Natural killer cell (primary cell): ENCODE measurements around the gene ACSBG1. TPM values are rescaled to one million over a fixed set of nuclear protein-coding genes. Genes with fewer than 3 reads are reported as not detected.

Source experiments
- ATAC-seq, 3 donors: fragments of 150-1000 bp in 2 of 3; fragments of 200-7000 bp in 1 of 3; cut with Tn5 transposase; 1 replicate in 1 of 3; 2 replicates in 2 of 3; pipeline ENCODE4 v1.10.0; 2021; ENCODE audit warnings: mild to moderate bottlenecking in 2 of 3, moderate library complexity in 2 of 3
- DNase-seq, 2 donors: peaks; one replicate each; pipeline versions ENCODE4 v3.0.0 to v3.0.0-alpha.2; 2013 to 2021; ENCODE audit warnings: mixed read lengths in 1 of 2
- H3K27ac ChIP-seq: one replicate; pipeline ENCODE4 v1.5.1; 2013; ENCODE audit warnings: mild to moderate bottlenecking, low read length
- H3K27me3 ChIP-seq: one replicate; pipeline ENCODE4 v1.6.1; 2013; ENCODE audit warnings: low read length; ENCODE audit not compliant: control insufficient read depth, insufficient read depth
- H3K36me3 ChIP-seq: one replicate; pipeline ENCODE4 v1.6.1; 2013; ENCODE audit warnings: low read length; ENCODE audit not compliant: control insufficient read depth, insufficient read depth
- H3K4me1 ChIP-seq: one replicate; pipeline ENCODE4 v1.6.1; 2013; ENCODE audit warnings: low read length; ENCODE audit not compliant: control insufficient read depth, insufficient read depth
- H3K4me3 ChIP-seq: one replicate; pipeline ENCODE4 v1.5.1; 2013; ENCODE audit warnings: low read length
- H3K9me3 ChIP-seq: one replicate; pipeline ENCODE4 v1.6.1; 2013; ENCODE audit warnings: low read length; ENCODE audit not compliant: control insufficient read depth, insufficient read depth
- H3K27ac Mint-ChIP-seq, 2 donors: one replicate each; pipeline ENCODE4 v1.8.0; 2022; ENCODE audit warnings: mild to moderate bottlenecking in 2 of 2, mixed read lengths in 2 of 2, moderate library complexity in 1 of 2
- H3K27me3 Mint-ChIP-seq, 2 donors: one replicate each; pipeline ENCODE4 v1.8.0; 2022; ENCODE audit warnings: low read depth in 2 of 2, mixed read lengths in 2 of 2
- H3K36me3 Mint-ChIP-seq: one replicate; pipeline ENCODE4 v1.8.0; 2022; ENCODE audit warnings: mixed read lengths
- H3K4me1 Mint-ChIP-seq, 2 donors: one replicate each; pipeline ENCODE4 v1.8.0; 2022; ENCODE audit warnings: mixed read lengths in 2 of 2
- H3K4me3 Mint-ChIP-seq: one replicate; pipeline ENCODE4 v1.8.0; 2022; ENCODE audit warnings: mild to moderate bottlenecking, moderate library complexity, mixed read lengths
- H3K9me3 Mint-ChIP-seq, 2 donors: one replicate each; pipeline ENCODE4 v1.8.0; 2022; ENCODE audit warnings: mixed read lengths in 2 of 2
- WGBS: methylation state at CpG from one replicate; pipeline ENCODE4 v1.1.7; 2013; ENCODE audit warnings: missing lambda C conversion rate; ENCODE audit not compliant: insufficient coverage; 5-methylcytosine and 5-hydroxymethylcytosine counted together
- intact Hi-C: fragments of 100-400 bp; cut with micrococcal nuclease; formaldehyde crosslinking; loops from one replicate; pipeline ENCODE4 v1.14.2; 2022
- total RNA-seq, 4 donors: library from RNA; stranded (reverse); fragments of 120-200 nt in 1 of 4; gene quantifications; one replicate each; pipeline versions ENCODE4 v1.2.3 to v1.2.4, GENCODE V29; 2013 to 2022
- TF ChIP-seq, protein P1 (sequence below): fragments of 200-600 bp; IDR thresholded peaks from one replicate; pipeline ENCODE4 v1.8.0; 2022; ENCODE audit warnings: antibody characterized with exemption

Gene ACSBG1
- total RNA-seq, 3 donors from 2014 or later (not counting 1 experiment from before 2014, with no cell fraction given): 0.07 TPM; not detected in 2

DNA sequence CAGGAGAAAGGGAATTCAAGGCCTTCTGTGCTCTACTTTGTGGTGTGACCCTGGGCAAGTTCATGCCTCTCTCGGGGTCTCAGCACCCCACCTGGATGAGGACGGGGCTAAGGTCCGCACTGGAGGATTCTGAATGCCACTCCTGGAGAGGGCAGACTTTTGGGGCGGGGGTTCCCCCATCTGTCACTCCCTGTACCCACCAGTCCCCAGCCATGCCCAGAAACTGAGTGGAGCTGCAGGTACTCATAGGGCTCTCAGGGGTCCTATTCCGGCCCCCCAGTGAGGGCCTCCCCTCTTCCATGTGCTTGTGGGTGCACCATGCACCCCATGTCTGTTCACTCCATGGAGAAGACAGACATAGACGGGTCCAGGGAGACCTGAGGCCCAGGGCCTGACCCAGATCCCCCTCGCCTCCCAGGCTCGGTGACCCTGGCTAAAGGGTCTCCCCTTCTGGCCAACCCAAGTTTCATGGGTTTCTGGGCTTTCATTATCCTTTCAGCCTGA is 26.0 kb downstream of the ACSBG1 start:
- no peaks in the 10 kb centered on the region for H3K4me1 Mint-ChIP-seq
- no peak for ATAC-seq

DNA sequence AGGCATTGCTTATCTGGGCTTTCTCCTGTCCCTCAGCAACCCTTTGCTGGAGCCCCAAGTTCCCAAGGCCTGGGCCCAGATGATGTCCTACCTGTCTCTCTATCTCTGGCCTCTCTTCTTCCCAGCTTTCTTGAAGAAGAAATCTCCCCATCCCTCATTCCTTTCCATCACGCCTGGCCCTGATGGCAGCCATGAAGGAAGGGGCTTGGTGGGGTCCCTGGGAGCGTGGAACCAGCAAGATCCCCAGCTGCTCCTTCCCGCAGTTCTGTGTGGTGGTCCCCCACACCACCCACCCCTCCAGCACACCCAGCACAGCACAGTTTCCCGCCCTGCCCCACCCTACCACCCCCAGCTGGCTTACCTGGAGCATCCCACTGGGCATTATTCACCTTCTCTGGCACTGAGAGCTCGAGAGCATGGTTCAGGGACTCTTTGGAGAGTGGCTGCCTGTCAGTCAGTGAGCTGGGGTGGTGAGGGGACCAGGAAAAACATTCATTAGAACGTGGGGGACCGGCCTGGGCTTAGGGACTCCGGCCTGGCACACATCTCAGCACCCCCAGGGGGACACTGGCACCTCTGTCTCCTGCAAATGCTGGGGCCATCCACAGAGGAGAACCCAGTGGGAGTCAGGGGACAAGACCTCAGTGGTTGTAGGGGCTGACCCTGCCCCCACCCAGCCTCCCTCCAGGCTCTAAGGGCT is 26.6 kb downstream of the ACSBG1 start:
- WGBS: 85% methylated on average over 8 of the region's 8 CpGs

More for the DNA sequence above, 26.0 kb downstream of the ACSBG1 start:
- Mint-ChIP-seq H3K36me3 (no peaks in the 10 kb centered on the region), H3K27ac (no peak overlapping the region), H3K27me3 (peaks cover 0 to 12% of the 10 kb centered on the region in 2 donors), H3K4me3 (no peak overlapping the region), H3K9me3 (no peaks in the 10 kb centered on the region)
- Histone ChIP-seq H3K36me3 (no peaks in the 10 kb centered on the region), H3K4me3 (no peak overlapping the region), H3K27ac (no peak overlapping the region), H3K9me3 (no peaks in the 10 kb centered on the region), H3K4me1 (no peaks in the 10 kb centered on the region), H3K27me3 (no peaks in the 10 kb centered on the region)
- WGBS: 79% methylated on average over 8 of the region's 8 CpGs
- TF ChIP-seq, protein P1, sequence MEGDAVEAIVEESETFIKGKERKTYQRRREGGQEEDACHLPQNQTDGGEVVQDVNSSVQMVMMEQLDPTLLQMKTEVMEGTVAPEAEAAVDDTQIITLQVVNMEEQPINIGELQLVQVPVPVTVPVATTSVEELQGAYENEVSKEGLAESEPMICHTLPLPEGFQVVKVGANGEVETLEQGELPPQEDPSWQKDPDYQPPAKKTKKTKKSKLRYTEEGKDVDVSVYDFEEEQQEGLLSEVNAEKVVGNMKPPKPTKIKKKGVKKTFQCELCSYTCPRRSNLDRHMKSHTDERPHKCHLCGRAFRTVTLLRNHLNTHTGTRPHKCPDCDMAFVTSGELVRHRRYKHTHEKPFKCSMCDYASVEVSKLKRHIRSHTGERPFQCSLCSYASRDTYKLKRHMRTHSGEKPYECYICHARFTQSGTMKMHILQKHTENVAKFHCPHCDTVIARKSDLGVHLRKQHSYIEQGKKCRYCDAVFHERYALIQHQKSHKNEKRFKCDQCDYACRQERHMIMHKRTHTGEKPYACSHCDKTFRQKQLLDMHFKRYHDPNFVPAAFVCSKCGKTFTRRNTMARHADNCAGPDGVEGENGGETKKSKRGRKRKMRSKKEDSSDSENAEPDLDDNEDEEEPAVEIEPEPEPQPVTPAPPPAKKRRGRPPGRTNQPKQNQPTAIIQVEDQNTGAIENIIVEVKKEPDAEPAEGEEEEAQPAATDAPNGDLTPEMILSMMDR: no peak
- no peak for DNase-seq
- intact Hi-C loops: no loop called here

DNA sequence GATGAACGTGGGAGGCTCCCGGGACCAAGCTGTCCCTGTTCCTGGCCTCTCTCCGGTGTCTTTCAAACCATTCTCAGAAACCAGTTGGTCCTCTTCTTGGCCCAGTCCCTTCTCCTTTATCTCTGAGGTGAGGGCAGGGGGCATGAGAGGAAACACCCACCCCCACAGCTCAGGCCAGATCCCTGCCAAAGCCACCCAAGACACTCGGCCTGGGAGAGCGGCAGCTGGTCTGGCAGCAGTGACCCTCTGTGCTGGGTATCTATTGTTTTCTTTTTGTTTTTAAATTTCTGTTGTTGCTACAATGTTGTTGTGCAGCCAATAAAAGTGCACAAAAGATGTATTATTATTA is 27.3 kb downstream of the ACSBG1 start:
- Histone ChIP-seq H3K4me3 (no peak overlapping the region), H3K36me3 (no peaks in the 10 kb centered on the region), H3K9me3 (no peaks in the 10 kb centered on the region), H3K27me3 (no peaks in the 10 kb centered on the region), H3K27ac (no peak overlapping the region), H3K4me1 (no peaks in the 10 kb centered on the region)
- intact Hi-C loops: no loop called here
- peaks cover 0 to 4% of the 10 kb centered on the region in 2 donors for H3K27me3 Mint-ChIP-seq
- ATAC-seq (no peak), DNase-seq (no peak)
- H3K4me1 Mint-ChIP-seq: no peaks in the 10 kb centered on the region
- H3K27ac Mint-ChIP-seq: no peak overlapping the region
- TF ChIP-seq, protein P1: no peak
- no peak overlapping the region for H3K4me3 Mint-ChIP-seq
- no peaks in the 10 kb centered on the region for H3K9me3 Mint-ChIP-seq
- H3K36me3 Mint-ChIP-seq: no peaks in the 10 kb centered on the region
- 92% methylated on average over 3 of the region's 5 CpGs for WGBS

More for the DNA sequence above, 26.6 kb downstream of the ACSBG1 start:
- no peak overlapping the region for H3K27ac Mint-ChIP-seq
- intact Hi-C loops: no loop called here
- H3K36me3 ChIP-seq: no peaks in the 10 kb centered on the region
- H3K4me1 Mint-ChIP-seq: no peaks in the 10 kb centered on the region
- TF ChIP-seq, protein P1: no peak
- no peak overlapping the region for H3K27ac ChIP-seq
- H3K27me3 Mint-ChIP-seq: peaks cover 0 to 8% of the 10 kb centered on the region in 2 donors
- H3K9me3 Mint-ChIP-seq: no peaks in the 10 kb centered on the region
- H3K4me1 ChIP-seq: no peaks in the 10 kb centered on the region
- no peaks in the 10 kb centered on the region for H3K27me3 ChIP-seq
- no peaks in the 10 kb centered on the region for H3K9me3 ChIP-seq
- DNase-seq (no peak), ATAC-seq (no peak)
- H3K36me3 Mint-ChIP-seq: no peaks in the 10 kb centered on the region
- no peak overlapping the region for H3K4me3 Mint-ChIP-seq
- no peak overlapping the region for H3K4me3 ChIP-seq
